Ovary (tissue), 9 donors: ENCODE results near the gene PPM1J. TPM values are rescaled to one million over a fixed set of nuclear protein-coding genes. Genes with fewer than 3 reads are reported as not detected.

Source experiments
- DNase-seq, 5 donors: peaks; one replicate each; pipeline ENCODE4 v3.0.0-alpha.2; 2019 to 2020
- H3K27ac ChIP-seq, 2 donors: fragments of 200-600 bp; one replicate each; pipeline versions ENCODE4 v1.5.1 to v1.8.0; 2019 to 2022
- H3K27me3 ChIP-seq: fragments of 200-600 bp; one replicate; pipeline ENCODE4 v1.8.0; 2022
- H3K36me3 ChIP-seq: fragments of 200-600 bp; sonication (generic); one replicate; pipeline ENCODE4 v1.5.1; 2019
- H3K4me1 ChIP-seq: one replicate; pipeline ENCODE4 v1.8.1; 2013; ENCODE audit warnings: mild to moderate bottlenecking, moderate library complexity; ENCODE audit not compliant: insufficient read depth
- H3K4me3 ChIP-seq: fragments of 200-600 bp; sonication (generic); one replicate; pipeline ENCODE4 v1.5.1; 2017
- H3K9me3 ChIP-seq, 2 donors: fragments of 200-600 bp in 1 of 2; sonication (generic) in 1 of 2; one replicate each; pipeline versions ENCODE4 v1.5.1 to v1.8.1; 2013 to 2019; ENCODE audit warnings: mild to moderate bottlenecking in 1 of 2, moderate library complexity in 1 of 2
- CTCF ChIP-seq, 3 donors: fragments of 450-650 bp in 2 of 3; fragments of 200-600 bp in 1 of 3; IDR thresholded peaks; one replicate each; pipeline versions ENCODE4 v1.5.1 to v1.8.0; 2016 to 2022; ENCODE audit warnings: antibody characterized with exemption in 3 of 3, mild to moderate bottlenecking in 1 of 3
- EP300 ChIP-seq: sonication (generic); formaldehyde crosslinking; IDR thresholded peaks from one replicate; pipeline ENCODE4 v1.6.1; 2017; ENCODE audit warnings: antibody characterized with exemption
- POLR2A ChIP-seq: fragments of 450-650 bp; IDR thresholded peaks from one replicate; pipeline ENCODE4 v1.6.1; 2017; ENCODE audit warnings: antibody characterized with exemption, mild to moderate bottlenecking, moderate library complexity
- WGBS, 3 donors: extraction: QIAGEN DNeasy Blood & Tissue Kit in 1 of 3; methylation state at CpG; one replicate each; pipeline versions ENCODE4 v1.1.5 to v1.1.7; 2013 to 2017; 5-methylcytosine and 5-hydroxymethylcytosine counted together
- intact Hi-C, 4 donors: fragments of 100-400 bp; cut with DNase I; formaldehyde crosslinking; loops; one replicate each; pipeline versions ENCODE4 v1.11.0 to v1.15.1; 2022 to 2023
- polyA plus RNA-seq, 2 donors: library from polyadenylated mRNA; stranded (reverse); fragments of 200-250 nt in 1 of 2; fragments of 350-450 nt in 1 of 2; fragmentation: Illumina TruSeq in 1 of 2; extraction: RNeasy Lipid Tissue Mini Kit (QIAGEN cat#74804) in 1 of 2; gene quantifications; one replicate each; pipeline ENCODE4 v1.2.3, GENCODE V29; 2013 to 2014
- total RNA-seq, 7 donors: library from RNA; depleted of rRNA in 2 of 7; stranded (reverse); fragments of >200 nt in 2 of 7; fragmentation: NEBNext Ultra II Directional in 3 of 7; extraction: Animal tissue kit (Norgen Biotek cat#: 25700) in 3 of 7; gene quantifications; one replicate each; pipeline versions ENCODE4 v1.1.0 to v1.2.4, GENCODE V29; 2016 to 2023
- donor health status: DM: no; HTN: no; CAD: no; lungs with moderate emphysema.
- donor health status: DM: no; HTN: no; CAD: no.
- donor health status: Bipolar disorder and iron deficiency.
- donor health status: DM: yes; HTN: yes; CAD: no.
- donor health status: DM: no; HTN: no; CAD: no.
- donor health status: DM: yes; HTN: yes; CAD: no.

Gene PPM1J
- total and polyA plus RNA-seq, 9 donors: 0.78 to 6.3 (median 2.8) TPM

DNA sequence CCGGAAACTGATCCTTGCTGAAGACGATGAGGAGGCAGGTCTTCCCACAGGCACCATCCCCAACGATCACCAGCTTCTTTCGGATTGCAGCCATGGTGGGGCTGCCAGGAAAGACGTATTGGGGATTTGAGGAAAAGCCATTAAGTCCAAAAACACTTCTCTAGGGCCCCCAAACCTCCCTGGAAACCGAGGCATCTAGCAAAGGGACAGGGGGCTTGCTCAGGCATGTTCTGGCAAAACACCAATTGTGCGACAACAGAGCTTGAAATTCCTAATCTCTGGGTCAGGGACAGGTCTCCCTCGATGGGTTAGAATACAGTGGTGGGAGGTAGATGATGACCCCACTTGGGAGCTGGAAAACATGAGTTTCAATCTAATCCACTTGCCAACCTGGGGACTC lies 11.4 kb downstream of the PPM1J start:
- TF ChIP-seq CTCF (IDR thresholded peaks at IDR 0.05): no peak
- TF ChIP-seq POLR2A: no peak
- no peak for TF ChIP-seq EP300
- H3K4me3 ChIP-seq: no peak overlapping the region
- no peaks in the 10 kb centered on the region for H3K27me3 ChIP-seq
- no peaks in the 10 kb centered on the region for H3K9me3 ChIP-seq
- no peaks in the 10 kb centered on the region for H3K36me3 ChIP-seq
- H3K4me1 ChIP-seq: peaks cover 24% of the 10 kb centered on the region
- intact Hi-C loops: loop anchor here in 3 of 4 donors (2.0 to 10.0 kb wide), 4 partner anchors 79 to 309 kb away; partner anchors contain the start of genes CTTNBP2NL (in 2 of the 3), CAPZA1 (in 1 of the 3), ST7L (in 1 of the 3) and WNT2B (in 1 of the 3)
- peak overlapping the region in 1 of 2 donors; percentile 82 for H3K27ac ChIP-seq
- no peak for DNase-seq
- WGBS, 3 donors: 59 to 64% (median 63%) methylated on average over 8 of the region's 8 CpGs

DNA sequence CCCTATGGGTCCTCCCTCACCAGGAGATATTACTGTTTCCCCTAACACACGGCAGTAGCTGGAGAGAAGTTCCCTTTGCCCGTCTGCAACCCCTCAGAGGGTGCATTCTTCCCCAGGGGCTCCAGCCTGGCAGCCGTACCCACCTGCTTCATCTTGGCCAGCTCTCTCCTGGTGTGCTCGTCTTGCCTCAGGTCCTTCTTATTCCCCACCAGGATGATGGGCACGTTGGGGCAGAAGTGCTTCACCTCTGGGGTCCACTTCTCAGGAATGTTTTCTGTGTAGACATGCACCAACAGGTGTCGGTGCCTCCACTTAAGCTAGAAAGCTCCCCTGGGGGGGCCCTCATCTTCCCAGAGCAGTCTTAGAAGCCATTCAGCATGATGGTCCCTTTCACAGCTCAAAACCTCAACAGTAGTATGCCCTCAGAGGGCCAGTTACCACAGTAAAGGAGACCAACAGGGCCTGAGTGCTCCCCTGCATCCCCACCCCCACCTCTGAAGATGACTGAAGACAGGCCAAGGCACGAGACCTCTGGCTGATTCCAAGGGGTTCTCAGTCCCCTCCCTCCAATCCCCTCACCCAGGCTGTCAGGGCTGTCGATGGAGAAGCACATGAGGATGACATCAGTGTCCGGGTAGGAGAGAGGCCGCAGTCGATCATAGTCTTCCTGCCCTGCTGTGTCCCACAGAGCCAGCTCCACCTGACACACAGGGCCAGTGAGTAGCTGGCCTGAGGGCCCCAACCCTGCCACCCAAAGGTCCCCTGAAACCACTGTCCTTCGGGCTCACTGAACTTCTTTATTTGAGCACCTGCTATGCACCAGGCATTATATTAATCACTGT lies 12.5 kb downstream of the PPM1J start:
- DNase-seq: no peak
- H3K36me3 ChIP-seq: no peaks in the 10 kb centered on the region
- H3K27me3 ChIP-seq: no peaks in the 10 kb centered on the region
- H3K27ac ChIP-seq: peak overlapping the region; percentile 35 to 81
- no peaks in the 10 kb centered on the region for H3K9me3 ChIP-seq
- intact Hi-C loops: loop anchor here in 2 of 4 donors (10.0 kb wide), 3 partner anchors 78 to 308 kb away; partner anchors contain the start of genes CTTNBP2NL (in 2 of the 2) and WNT2B (in 1 of the 2)
- TF ChIP-seq CTCF (IDR thresholded peaks at IDR 0.05) (no peak), EP300 (no peak), POLR2A (no peak)
- WGBS, 3 donors: 63 to 70% (median 63%) methylated on average over 9 to 12 of the region's 12 CpGs
- H3K4me1 ChIP-seq: peaks cover 26% of the 10 kb centered on the region
- no peak overlapping the region for H3K4me3 ChIP-seq

DNA sequence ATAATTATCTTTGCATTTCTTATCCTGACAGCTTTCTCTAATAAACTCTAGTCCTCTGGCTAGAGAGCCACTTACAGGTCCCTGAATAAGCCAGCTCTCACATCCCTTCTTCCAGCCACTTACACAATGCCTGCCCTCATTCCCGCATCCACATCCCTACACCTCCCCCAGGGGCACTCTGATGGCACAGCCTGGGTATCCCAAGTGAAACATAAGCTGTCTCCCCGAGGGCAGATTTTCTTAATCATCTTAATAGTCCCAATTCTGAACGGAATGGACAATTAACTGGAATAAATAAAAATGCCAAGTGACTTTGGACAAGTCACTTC lies 13.1 kb downstream of the PPM1J start:
- Histone ChIP-seq H3K27me3 (no peaks in the 10 kb centered on the region), H3K36me3 (no peaks in the 10 kb centered on the region), H3K27ac (peak overlapping the region; percentile 81 to 89), H3K4me3 (no peak overlapping the region), H3K4me1 (peaks cover 26% of the 10 kb centered on the region), H3K9me3 (no peaks in the 10 kb centered on the region)
- intact Hi-C loops: loop anchor here in 2 of 4 donors (10.0 kb wide), 3 partner anchors 77 to 307 kb away; partner anchors contain the start of genes CTTNBP2NL (in 2 of the 2) and WNT2B (in 1 of the 2)
- WGBS, 3 donors: 41 to 42% (median 42%) methylated on average over 3 of the region's 3 CpGs
- TF ChIP-seq CTCF (IDR thresholded peaks at IDR 0.05) (no peak), EP300 (no peak), POLR2A (no peak)
- DNase-seq: peak in 1 of 5 donors; percentile 30

DNA sequence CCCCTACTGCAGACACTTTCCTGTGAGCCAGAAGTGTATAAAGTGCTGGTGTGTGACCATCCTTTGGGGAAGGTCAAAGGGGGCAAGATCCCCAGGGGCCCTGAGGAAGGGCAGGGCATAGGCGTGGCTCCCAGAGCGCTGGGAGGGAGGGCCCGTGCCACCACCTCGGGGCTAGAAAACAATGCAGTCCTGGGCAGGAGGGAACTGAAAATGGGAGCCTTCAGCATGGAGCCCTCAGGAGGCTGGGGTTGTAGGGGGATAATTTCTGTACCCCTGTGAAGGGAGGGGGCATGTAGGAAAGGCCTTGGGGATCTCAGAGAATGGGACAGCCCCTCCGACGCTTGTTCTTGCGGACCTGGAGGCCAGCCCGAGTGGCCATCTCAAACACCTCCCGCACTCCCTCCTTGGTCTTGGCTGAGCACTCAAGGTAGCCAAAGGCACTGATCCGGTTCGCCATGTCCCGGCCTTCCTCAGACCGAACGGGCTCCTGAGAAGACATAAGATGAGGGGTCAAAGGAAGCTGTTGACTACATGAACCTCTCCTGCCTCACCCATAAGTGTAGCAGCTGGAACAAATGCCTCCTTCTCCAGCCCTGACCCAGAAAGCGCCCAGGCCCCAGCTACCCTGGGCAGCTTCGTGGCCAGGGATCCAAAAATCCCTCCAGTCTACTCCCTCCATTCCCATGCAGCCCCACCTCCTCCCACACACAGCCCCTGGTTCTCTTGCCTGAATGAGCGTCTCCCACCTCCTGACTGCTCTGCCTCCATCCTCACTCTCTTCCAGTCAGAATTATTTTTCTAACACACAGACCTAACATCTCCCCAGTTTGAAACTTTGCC lies 13.7 kb downstream of the PPM1J start:
- H3K27me3 ChIP-seq: no peaks in the 10 kb centered on the region
- peaks cover 26% of the 10 kb centered on the region for H3K4me1 ChIP-seq
- TF ChIP-seq POLR2A: no peak
- TF ChIP-seq EP300: no peak
- no peak for TF ChIP-seq CTCF (IDR thresholded peaks at IDR 0.05)
- H3K36me3 ChIP-seq: no peaks in the 10 kb centered on the region
- 47 to 62% (median 49%) methylated on average over 17 of the region's 17 CpGs for WGBS, 3 donors
- H3K4me3 ChIP-seq: no peak overlapping the region
- DNase-seq: peak in 2 of 5 donors; percentile 37 to 54
- H3K27ac ChIP-seq: peak overlapping the region; percentile 81 to 89
- no peaks in the 10 kb centered on the region for H3K9me3 ChIP-seq
- intact Hi-C loops: loop anchor here in 2 of 4 donors (10.0 kb wide), 3 partner anchors 77 to 307 kb away; partner anchors contain the start of genes CTTNBP2NL (in 2 of the 2) and WNT2B (in 1 of the 2)
